GM19463 (cell line): ENCODE data around the gene DCTN5.

Experiments
- ATAC-seq: cut with Tn5 transposase; IDR thresholded peaks from one replicate; pipeline ENCODE4 v1.9.1; 2021; ENCODE audit warnings: mild to moderate bottlenecking, moderate library complexity; ENCODE audit not compliant: unreplicated experiment

DCTN5 gene

GRCh38 chr16:23651943-23652468 is 10.7 kb downstream of the DCTN5 start:
- no peak for ATAC-seq

GRCh38 chr16:23663918-23664317 is 22.7 kb downstream of the DCTN5 start:
- no peak for ATAC-seq

DNA sequence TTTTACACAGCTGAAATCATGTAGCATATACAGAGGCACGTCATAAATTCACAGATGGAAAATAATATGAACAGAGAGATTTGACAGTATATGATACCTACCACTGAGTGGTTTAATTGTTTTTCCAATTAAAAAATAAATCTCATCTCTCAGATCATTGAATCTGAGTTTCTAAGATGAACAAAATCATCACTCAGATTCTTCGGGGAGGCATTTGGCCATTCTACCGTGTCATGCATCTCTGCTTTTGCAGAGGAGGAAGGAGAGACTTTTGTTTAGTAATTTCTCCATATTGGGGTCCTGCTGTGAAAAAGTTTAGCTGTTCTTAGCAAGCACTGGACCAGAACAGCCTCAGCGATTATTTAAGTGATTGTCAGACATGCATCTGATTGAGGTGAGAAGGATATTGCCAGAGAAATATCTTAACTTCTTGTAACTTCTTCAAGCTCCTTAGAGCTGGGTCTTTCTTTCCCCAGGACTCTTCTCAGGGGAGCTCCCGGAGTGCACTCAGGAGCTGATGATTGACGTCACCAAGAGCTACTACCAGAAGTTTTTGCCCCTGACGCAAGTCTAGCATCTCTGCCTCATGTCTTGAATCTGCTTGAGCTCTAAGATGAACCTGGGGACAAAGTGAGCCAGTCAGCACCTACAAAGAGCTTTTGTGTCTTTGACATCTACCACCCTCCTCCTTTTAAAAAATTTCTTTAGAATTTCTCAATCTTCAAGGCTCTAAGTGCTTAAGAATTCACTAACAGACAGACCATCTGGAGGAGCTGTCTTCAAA is 25.5 kb downstream of the DCTN5 start:
- no peak for ATAC-seq

GRCh38 chr16:23667355-23667659 is 26.0 kb downstream of the DCTN5 start:
- no peak for ATAC-seq

DNA sequence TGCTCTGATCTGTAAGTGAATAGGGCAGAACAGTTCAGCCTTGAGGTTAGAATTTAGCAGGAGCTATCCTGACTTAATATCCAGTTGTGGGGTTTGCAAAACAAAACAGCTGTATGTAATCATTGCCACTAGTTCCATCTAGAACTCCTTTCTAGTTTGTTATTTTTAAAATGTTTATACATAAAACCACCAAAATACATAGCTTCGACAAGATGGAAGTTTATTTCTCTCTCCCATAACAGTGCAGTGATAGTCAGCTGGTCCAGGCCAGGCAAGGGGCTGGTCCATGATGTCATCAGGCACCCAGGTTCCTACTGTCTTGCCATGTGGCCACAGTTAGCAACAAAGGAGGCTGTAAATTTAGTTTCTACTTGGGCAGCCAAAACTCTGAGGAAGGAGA is 27.0 kb downstream of the DCTN5 start:
- ATAC-seq, result no peak

DNA sequence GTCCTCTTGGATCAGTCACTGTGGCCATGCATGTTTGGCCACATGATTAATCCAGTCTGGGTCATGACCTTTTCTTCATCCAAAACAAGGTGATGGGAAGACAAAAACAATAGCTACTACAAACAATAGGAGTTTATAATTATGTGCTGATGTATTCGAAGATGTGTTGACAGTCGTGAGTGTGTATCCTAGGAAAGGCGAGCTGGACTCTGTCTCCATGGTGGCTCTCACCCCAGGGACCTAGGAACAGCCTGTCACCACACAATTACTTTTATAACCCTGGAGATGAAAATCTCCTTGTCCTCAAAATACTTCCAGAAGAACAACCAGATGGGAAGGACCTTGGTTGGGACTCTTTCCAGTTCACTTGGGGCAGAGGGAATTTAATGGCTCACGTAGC is 27.6 kb downstream of the DCTN5 start:
- ATAC-seq, result no peak

DNA sequence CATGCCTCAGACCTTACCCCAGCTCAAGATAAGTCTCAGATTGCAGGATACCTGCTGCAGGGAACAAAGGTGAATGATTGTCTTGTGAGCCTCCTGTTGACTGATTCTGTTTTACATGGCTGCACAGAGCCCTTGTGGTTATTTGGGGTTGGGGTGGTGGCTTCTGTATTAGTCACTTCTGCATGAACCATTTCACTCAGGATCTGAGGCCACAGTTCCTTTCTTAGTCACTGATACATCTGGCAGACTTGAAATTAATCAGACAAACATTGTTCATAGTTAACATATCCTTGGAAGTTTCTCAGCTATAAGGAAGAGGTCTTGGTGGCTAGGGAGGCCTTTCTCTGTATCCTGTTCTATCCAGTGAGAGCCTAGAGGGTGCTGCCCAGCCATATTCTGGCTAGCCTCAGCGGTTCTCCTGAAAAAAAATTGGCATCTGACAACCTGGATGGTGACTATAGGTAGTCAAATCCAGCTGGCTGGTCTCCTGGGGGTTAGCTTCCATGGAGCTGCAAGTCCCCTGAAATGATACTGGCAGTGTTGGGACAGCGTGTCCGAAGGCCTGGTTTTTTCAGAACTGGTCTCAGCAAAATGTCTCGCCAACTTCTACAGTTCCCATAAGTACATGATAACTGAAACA is 29.0 kb downstream of the DCTN5 start:
- peak; percentile 97 for ATAC-seq

- no peak for ATAC-seq
These were observed 32.8 kb downstream of the DCTN5 start for GRCh38 chr16:23673971-23674614.

DNA sequence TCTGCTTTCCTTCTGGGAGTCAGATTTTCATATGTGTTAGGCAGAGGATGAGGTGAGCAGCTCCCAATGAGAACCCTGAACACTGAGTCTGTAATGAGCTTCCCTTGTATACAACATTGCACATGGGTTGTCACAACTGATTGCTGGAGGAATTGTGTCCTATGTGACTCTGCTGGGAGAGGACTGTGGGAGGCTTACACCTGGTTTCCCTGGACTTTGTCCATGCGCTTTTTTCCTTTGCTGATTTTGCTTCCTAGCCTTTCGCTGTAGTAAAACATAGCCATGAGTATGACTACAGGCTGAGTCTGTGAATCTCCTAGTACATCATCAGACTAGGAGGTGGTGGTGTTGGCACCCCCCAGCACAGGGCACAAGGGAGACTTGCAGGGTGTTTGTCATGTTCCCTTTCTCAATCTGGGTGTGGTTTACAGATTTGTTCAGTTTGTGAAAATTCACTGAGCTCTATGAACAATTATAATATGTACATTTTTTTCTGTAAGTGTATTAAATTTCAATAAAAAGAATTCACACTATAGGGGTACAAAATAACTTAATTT is 35.7 kb downstream of the DCTN5 start:
- ATAC-seq, result no peak

DNA sequence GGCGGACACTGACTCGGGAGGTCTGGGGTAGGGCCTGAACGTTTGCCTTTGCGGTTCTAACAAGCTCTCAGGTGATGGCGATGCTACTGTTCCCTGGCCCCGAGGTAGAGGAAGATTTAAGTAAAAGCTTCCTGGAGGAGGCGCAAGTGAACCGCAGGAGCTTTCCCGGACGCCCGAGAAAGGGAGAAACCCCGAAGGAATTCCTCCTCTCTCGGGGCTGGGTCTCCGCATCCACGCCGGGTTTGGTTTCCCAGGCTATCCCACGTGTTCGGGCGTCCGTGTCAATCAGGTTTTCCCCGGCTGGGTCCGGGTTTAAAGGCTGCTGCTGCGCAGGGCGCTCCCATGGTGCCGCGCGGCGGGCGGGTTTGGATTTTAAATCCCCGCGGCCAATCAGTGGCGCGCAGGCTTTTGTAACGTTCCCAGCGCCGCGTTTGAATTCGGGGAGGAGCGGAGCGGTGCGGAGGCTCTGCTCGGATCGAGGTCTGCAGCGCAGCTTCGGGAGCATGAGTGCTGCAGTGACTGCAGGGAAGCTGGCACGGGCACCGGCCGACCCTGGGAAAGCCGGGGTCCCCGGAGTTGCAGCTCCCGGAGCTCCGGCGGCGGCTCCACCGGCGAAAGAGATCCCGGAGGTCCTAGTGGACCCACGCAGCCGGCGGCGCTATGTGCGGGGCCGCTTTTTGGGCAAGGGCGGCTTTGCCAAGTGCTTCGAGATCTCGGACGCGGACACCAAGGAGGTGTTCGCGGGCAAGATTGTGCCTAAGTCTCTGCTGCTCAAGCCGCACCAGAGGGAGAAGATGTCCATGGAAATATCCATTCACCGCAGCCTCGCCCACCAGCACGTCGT is 37.4 kb downstream of the DCTN5 start, which contains the start of gene PLK1:
PLK1 (plus strand) TSS at position 460 of the 844 bp plus-strand sequence; CDS start at position 504, 44 bp downstream.
- ATAC-seq, result peak; percentile 88

GRCh38 chr16:23679274-23679985 is 38.2 kb downstream of the DCTN5 start:
- no peak for ATAC-seq

DNA sequence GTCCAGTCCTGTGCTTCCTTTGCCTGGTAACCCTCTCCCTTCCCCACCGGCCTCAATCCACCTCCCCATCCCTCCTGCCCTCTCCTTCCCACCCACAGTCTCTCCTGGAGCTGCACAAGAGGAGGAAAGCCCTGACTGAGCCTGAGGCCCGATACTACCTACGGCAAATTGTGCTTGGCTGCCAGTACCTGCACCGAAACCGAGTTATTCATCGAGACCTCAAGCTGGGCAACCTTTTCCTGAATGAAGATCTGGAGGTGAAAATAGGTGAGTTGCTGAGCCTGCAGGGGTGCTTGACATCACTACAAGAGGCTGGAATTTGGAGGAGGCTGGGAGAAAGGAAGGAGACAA is 38.7 kb downstream of the DCTN5 start:
- no peak for ATAC-seq

DNA sequence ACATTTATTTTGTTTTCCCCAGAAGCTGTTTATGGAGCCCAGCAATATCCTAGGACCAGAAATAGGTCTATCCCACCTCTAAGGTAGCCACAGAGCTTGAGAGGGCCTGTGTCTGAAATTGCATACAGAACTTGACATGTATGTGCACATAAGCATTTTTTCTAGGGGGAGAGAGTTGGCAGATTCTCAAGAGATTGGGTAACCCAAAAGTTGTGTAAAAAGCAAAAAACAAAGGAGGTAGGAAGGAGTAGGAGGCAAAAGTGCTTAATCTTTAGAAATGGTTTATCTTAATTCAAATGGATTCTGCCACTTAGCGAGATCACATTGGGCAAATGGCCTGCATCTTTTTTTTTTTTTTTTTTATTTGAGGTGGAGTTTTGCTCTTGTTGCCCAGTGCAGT is 40.9 kb downstream of the DCTN5 start:
- ATAC-seq, result no peak

- no peak for ATAC-seq
These were observed 42.2 kb downstream of the DCTN5 start for GRCh38 chr16:23683487-23683886.

DNA sequence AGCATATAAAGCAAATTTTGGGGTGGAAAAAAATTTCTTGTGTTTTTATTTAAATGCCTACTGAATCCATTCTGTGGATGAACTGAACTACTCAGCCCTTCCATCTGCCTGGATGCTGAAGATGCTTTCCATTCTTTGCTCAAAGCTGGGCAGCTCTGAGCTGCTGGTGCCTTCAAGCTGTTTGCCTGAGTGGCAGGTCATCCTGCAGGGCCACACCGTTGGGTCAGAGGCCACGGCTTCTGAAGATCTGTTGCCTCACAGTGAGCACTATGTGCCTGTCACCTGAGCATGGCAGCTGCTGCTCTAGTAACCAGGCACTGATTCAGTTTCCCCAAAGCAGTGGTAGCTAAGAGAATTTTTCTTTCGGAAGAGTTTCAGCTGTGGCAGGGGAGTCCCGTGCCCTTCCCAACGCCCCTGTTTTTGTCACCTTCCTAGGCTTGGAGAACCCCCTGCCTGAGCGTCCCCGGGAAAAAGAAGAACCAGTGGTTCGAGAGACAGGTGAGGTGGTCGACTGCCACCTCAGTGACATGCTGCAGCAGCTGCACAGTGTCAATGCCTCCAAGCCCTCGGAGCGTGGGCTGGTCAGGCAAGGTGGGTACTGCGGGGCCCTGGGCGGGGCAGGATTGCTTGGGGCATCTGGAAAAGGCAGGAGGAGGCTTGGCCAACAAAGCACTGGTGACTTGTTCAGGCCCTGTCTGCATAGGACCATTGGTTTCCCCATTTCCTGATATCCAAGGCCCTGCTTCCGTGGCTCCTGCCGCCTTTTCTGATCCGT is 46.0 kb downstream of the DCTN5 start:
- ATAC-seq, result no peak

DNA sequence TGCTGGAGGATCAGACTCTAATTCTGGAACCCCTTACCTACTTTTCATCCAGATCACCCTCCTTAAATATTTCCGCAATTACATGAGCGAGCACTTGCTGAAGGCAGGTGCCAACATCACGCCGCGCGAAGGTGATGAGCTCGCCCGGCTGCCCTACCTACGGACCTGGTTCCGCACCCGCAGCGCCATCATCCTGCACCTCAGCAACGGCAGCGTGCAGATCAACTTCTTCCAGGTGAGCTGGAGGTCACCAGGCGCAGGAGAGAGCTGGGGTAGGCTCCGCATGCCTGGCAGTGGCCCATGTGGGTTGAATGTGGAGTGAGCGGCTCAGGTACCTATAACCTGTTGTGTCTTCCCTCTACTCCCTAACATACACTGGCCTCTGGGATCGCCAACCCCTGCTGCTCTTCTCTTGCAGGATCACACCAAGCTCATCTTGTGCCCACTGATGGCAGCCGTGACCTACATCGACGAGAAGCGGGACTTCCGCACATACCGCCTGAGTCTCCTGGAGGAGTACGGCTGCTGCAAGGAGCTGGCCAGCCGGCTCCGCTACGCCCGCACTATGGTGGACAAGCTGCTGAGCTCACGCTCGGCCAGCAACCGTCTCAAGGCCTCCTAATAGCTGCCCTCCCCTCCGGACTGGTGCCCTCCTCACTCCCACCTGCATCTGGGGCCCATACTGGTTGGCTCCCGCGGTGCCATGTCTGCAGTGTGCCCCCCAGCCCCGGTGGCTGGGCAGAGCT is 48.3 kb downstream of the DCTN5 start:
- ATAC-seq, result no peak

GRCh38 chr16:23690771-23691482 is 49.7 kb downstream of the DCTN5 start:
- ATAC-seq, result no peak
